SJCRH30 (cell line): ENCODE data around the gene JAG1. TPM values are rescaled to one million over a fixed set of nuclear protein-coding genes. Genes with fewer than 3 reads are reported as not detected.

ENCODE experiments used
- DNase-seq, 2 experiments: peaks; one replicate each; pipeline ENCODE4 v3.0.0-alpha.2; 2015 to 2020
- H3K27ac ChIP-seq: fragments of 250-450 bp; sonication (Bioruptor Pico); 2 replicates; pipeline ENCODE4 v1.5.1; 2020; ENCODE audit warnings: mild to moderate bottlenecking, moderate library complexity
- H3K27me3 ChIP-seq: fragments of 250-450 bp; sonication (Bioruptor Pico); 2 replicates; pipeline ENCODE4 v1.5.1; 2020; ENCODE audit warnings: mild to moderate bottlenecking, moderate library complexity
- H3K36me3 ChIP-seq: fragments of 250-450 bp; sonication (Bioruptor Pico); 2 replicates; pipeline ENCODE4 v1.5.1; 2020; ENCODE audit warnings: mild to moderate bottlenecking, moderate library complexity
- H3K4me1 ChIP-seq: fragments of 250-450 bp; sonication (Bioruptor Pico); 2 replicates; pipeline ENCODE4 v1.5.1; 2020; ENCODE audit warnings: mild to moderate bottlenecking, moderate library complexity
- H3K4me3 ChIP-seq: fragments of 250-450 bp; sonication (Bioruptor Pico); 2 replicates; pipeline ENCODE4 v1.5.1; 2020; ENCODE audit warnings: mild to moderate bottlenecking, moderate library complexity
- H3K9me3 ChIP-seq: fragments of 250-450 bp; sonication (Bioruptor Pico); replicated peaks from 2 replicates; pipeline ENCODE4 v1.5.1; 2020; ENCODE audit warnings: mild to moderate bottlenecking, moderate library complexity
- total RNA-seq: library from RNA; depleted of rRNA; stranded (reverse); fragments of >200 nt; shearing (Covaris generic); gene quantifications from 2 replicates; pipeline ENCODE4 v1.2.3, GENCODE V29; 2014

Gene JAG1
- total RNA-seq, 1 experiment from 2014 or later = 8.8 TPM

- Histone ChIP-seq H3K36me3 (no peaks in the 10 kb centered on the region), H3K27ac (no peak overlapping the region), H3K4me3 (no peak overlapping the region), H3K4me1 (0 out of 2 replicates have a peak, but pooled peaks cover 5% of the 10 kb centered on the region), H3K27me3 (0 out of 2 replicates have a peak, but pooled peaks cover 8% of the 10 kb centered on the region), H3K9me3 (no peaks in the 10 kb centered on the region; the same call in 1 of the 2 replicates)
- DNase-seq = no peak
These were observed 7.7 kb upstream of the JAG1 start for GRCh38 chr20:10681494-10681893.

- H3K4me1 ChIP-seq = 0 out of 2 replicates have a peak, but pooled peaks cover 5% of the 10 kb centered on the region
- no peaks in the 10 kb centered on the region for H3K36me3 ChIP-seq
- DNase-seq = no peak
- H3K27me3 ChIP-seq = 0 out of 2 replicates have a peak, but pooled peaks cover 5% of the 10 kb centered on the region
- H3K27ac ChIP-seq = no peak overlapping the region
- no peak overlapping the region for H3K4me3 ChIP-seq
- no peaks in the 10 kb centered on the region; the same call in 1 of the 2 replicates for H3K9me3 ChIP-seq
These were observed 6.8 kb upstream of the JAG1 start for GRCh38 chr20:10680571-10680970.

GRCh38 chr20:10679269-10679668 lies 5.5 kb upstream of the JAG1 start:
- no peaks in the 10 kb centered on the region for H3K36me3 ChIP-seq
- no peak overlapping the region for H3K4me3 ChIP-seq
- H3K27me3 ChIP-seq = 0 out of 2 replicates have a peak, but pooled peaks cover 4% of the 10 kb centered on the region
- 0 out of 2 replicates have a peak, but pooled peaks cover 5% of the 10 kb centered on the region for H3K4me1 ChIP-seq
- no peak overlapping the region for H3K27ac ChIP-seq
- no peak for DNase-seq
- H3K9me3 ChIP-seq = no peaks in the 10 kb centered on the region; the same call in 1 of the 2 replicates

- no peak for DNase-seq
- Histone ChIP-seq H3K4me1 (0 out of 2 replicates have a peak, but pooled peaks cover 5% of the 10 kb centered on the region), H3K27ac (no peak overlapping the region)
These were observed 2.7 kb upstream of the JAG1 start for GRCh38 chr20:10676518-10676917.

GRCh38 chr20:10675450-10675848 lies 1.6 kb upstream of the JAG1 start:
- DNase-seq = no peak
- Histone ChIP-seq H3K4me1 (0 out of 2 replicates have a peak, but pooled peaks cover 5% of the 10 kb centered on the region), H3K27ac (no peak overlapping the region), H3K36me3 (no peaks in the 10 kb centered on the region), H3K4me3 (no peak overlapping the region), H3K27me3 (no peaks in the 10 kb centered on the region), H3K9me3 (no peaks in the 10 kb centered on the region)

More at GRCh38 chr20:10676518-10676917, 2.7 kb upstream of the JAG1 start:
- Histone ChIP-seq H3K36me3 (no peaks in the 10 kb centered on the region), H3K27me3 (no peaks in the 10 kb centered on the region), H3K4me3 (no peak overlapping the region), H3K9me3 (no peaks in the 10 kb centered on the region)

- peak; percentile 77 to 81 for DNase-seq
- Histone ChIP-seq H3K27me3 (no peaks in the 10 kb centered on the region), H3K27ac (peak overlapping the region; percentile 33; the same call in 1 of the 2 replicates), H3K9me3 (no peaks in the 10 kb centered on the region), H3K4me3 (peak overlapping the region; percentile 72), H3K4me1 (0 out of 2 replicates have a peak, but pooled peaks cover 5% of the 10 kb centered on the region), H3K36me3 (no peaks in the 10 kb centered on the region)
These were observed 1.1 kb upstream of the JAG1 start for GRCh38 chr20:10674684-10675449.

GRCh38 chr20:10673176-10673841 lies 490 bp downstream of the JAG1 start:
- H3K36me3 ChIP-seq = no peaks in the 10 kb centered on the region
- DNase-seq = peak; percentile 30 to 62
- no peaks in the 10 kb centered on the region for H3K27me3 ChIP-seq
- H3K4me1 ChIP-seq = 0 out of 2 replicates have a peak, but pooled peaks cover 5% of the 10 kb centered on the region
- no peaks in the 10 kb centered on the region for H3K9me3 ChIP-seq
- no peak overlapping the region for H3K27ac ChIP-seq
- peak overlapping the region; percentile 72 for H3K4me3 ChIP-seq

GRCh38 chr20:10672624-10673127 lies 1.1 kb downstream of the JAG1 start:
- Histone ChIP-seq H3K4me3 (peak overlapping the region; percentile 72), H3K4me1 (0 out of 2 replicates have a peak, but pooled peaks cover 2% of the 10 kb centered on the region), H3K9me3 (no peaks in the 10 kb centered on the region), H3K27ac (peak overlapping the region; percentile 74), H3K27me3 (no peaks in the 10 kb centered on the region), H3K36me3 (no peaks in the 10 kb centered on the region)
- DNase-seq = peak; percentile 58 to 67

GRCh38 chr20:10671919-10672623 lies 1.7 kb downstream of the JAG1 start:
- Histone ChIP-seq H3K9me3 (no peaks in the 10 kb centered on the region), H3K4me1 (no peaks in the 10 kb centered on the region), H3K4me3 (peak overlapping the region; percentile 72), H3K36me3 (no peaks in the 10 kb centered on the region), H3K27ac (peak overlapping the region; percentile 74), H3K27me3 (no peaks in the 10 kb centered on the region)
- DNase-seq = peak in 1 of 2 experiments; percentile 93

GRCh38 chr20:10671221-10671918 lies 2.4 kb downstream of the JAG1 start:
- peak overlapping the region; percentile 72 for H3K4me3 ChIP-seq
- peak; percentile 95 for DNase-seq
- no peaks in the 10 kb centered on the region for H3K4me1 ChIP-seq
- peak overlapping the region; percentile 74 for H3K27ac ChIP-seq
- no peaks in the 10 kb centered on the region for H3K27me3 ChIP-seq
- no peaks in the 10 kb centered on the region for H3K9me3 ChIP-seq
- H3K36me3 ChIP-seq = no peaks in the 10 kb centered on the region

- no peaks in the 10 kb centered on the region for H3K4me1 ChIP-seq
- peak overlapping the region; percentile 72 for H3K4me3 ChIP-seq
- no peaks in the 10 kb centered on the region for H3K27me3 ChIP-seq
- H3K36me3 ChIP-seq = no peaks in the 10 kb centered on the region
- peak in 1 of 2 experiments; percentile 45 for DNase-seq
- no peaks in the 10 kb centered on the region for H3K9me3 ChIP-seq
- H3K27ac ChIP-seq = peak overlapping the region; percentile 74
These were observed 3.1 kb downstream of the JAG1 start for GRCh38 chr20:10670501-10671220.

GRCh38 chr20:10669843-10670446 lies 3.9 kb downstream of the JAG1 start:
- no peak for DNase-seq

More at GRCh38 chr20:10669843-10670446, 3.9 kb downstream of the JAG1 start:
- peaks cover 4% of the 10 kb centered on the region; the same call in 1 of the 2 replicates for H3K4me1 ChIP-seq
- no peaks in the 10 kb centered on the region for H3K36me3 ChIP-seq
- no peak overlapping the region for H3K27ac ChIP-seq
- H3K27me3 ChIP-seq = no peaks in the 10 kb centered on the region
- H3K9me3 ChIP-seq = no peaks in the 10 kb centered on the region
- peak overlapping the region; percentile 72; the same call in 1 of the 2 replicates for H3K4me3 ChIP-seq
